Posterior cingulate gyrus (tissue), 11 donors: Measurements from ENCODE around the gene RFX2.

Experiments
- DNase-seq, 10 donors: peaks; one replicate each; pipeline versions ENCODE4 v3.0.0 to v3.0.0-alpha.2; 2020 to 2021; ENCODE audit warnings: mixed read lengths in 3 of 10
- intact Hi-C: fragments of 100-400 bp; cut with DNase I; formaldehyde crosslinking; loops from one replicate; pipeline ENCODE4 v1.15.1; 2023

Gene RFX2

DNA sequence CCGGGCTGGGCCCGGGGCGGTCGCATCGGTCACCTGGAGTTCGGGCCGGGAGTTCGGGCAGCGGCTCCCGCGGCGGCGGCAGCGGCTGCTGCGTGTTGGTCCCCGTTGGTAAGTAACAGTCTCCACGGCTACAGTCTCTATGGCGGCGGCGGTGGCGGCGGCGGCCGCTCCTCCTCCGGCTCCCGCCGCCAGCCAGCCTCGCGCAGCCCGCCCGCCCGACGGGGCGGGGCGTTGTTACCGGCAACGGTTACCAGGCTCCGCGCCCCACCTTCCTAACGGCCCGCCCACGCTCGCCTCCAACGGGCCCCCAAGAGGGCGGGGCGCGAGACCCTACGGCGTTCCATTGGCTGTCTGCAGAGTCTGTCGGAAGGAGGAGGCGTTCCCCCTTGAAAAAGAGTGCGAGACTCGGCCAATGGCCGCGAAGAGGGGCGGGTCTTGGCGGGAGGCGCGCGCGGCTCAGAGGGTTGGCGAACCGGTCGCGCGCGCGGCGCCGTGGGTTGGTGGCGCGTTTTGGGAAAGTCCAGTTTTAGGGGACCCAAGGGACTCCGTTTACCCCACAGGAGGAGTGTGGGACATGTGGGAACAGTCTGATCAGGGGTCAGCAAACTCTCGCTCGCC, at the start of gene RFX2:
Gene RFX2 (minus strand): TSS at position 141 of the 618 bp plus-strand sequence. CDS start 63,004 bp downstream, outside the sequence.
- DNase-seq, result peak; percentile 95 to 100 (median 99)
- intact Hi-C loops, result no loop called here

DNA sequence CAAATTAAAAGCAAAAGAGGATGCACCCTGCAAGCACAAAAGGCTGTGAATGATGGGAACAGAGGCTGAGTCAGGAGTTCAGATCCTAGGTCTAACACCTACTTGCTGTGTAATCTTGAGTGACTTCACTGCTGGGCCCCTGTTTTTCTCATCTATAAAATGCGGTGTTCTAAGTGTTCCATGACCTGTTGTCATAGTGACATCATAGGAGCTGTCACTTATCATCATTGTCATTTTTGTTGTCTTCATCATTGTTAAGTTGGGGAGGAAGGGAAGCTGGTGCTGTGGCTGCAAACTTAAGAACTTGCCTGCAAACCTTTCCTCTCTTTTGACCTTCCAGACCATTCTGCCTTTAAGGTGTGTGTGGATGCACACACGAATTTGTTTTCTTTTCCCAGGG, 45.7 kb upstream of the RFX2 start:
- intact Hi-C loops, result no loop called here
- DNase-seq, result no peak

DNA sequence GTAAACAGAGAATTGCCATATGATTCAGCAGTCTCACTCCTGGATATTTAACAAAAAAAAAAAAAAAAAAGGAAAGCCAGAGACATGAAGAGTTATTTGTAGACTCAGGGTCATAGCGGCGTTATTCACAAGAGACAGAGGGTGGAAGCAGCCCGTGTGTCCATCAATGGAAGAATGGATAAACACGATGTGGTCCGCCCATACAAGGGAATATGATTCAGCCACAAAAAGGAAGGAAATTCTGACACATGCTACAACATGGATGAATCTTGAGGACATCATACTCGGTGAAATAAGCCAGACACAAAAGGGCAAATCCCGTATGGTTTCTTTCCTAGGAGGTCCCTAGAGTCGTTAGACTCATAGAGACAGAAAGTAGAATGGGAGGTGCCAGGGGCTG, 40.0 kb upstream of the RFX2 start:
- no peak for DNase-seq
- intact Hi-C loops, result no loop called here

GRCh38 chr19:6141217-6141616, 30.9 kb upstream of the RFX2 start:
- no peak for DNase-seq

GRCh38 chr19:6138511-6138910, 28.2 kb upstream of the RFX2 start:
- no peak for DNase-seq
- intact Hi-C loops, result no loop called here

More at GRCh38 chr19:6141217-6141616, 30.9 kb upstream of the RFX2 start:
- intact Hi-C loops, result no loop called here

DNA sequence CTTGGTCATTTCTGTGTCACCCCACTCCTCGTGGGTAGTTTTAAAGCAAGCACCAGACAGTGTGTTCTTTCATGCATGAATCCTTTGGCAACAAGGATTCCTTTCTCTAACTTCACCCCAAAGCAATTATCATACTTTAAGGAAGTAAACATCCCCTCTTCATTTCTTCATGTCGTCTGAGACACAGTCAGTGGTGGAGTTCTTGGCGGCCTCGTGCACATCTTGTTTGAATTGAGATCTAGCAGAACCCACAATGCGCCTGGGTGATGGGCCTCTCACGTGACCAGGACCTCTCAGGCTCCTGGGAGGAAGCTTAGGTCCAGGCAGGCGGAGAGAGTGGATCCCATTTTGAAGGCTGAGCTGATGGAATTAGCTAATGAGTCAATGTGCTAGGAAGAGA, 27.8 kb upstream of the RFX2 start:
- no peak for DNase-seq
- intact Hi-C loops, result no loop called here

GRCh38 chr19:6133231-6133630, 22.9 kb upstream of the RFX2 start:
- intact Hi-C loops, result no loop called here
- peak in 1 of 10 donors; percentile 8 for DNase-seq

GRCh38 chr19:6132482-6132881, 22.2 kb upstream of the RFX2 start:
- DNase-seq, result no peak
- intact Hi-C loops, result no loop called here

- DNase-seq, result no peak
- intact Hi-C loops, result no loop called here
These were observed 17.5 kb upstream of the RFX2 start for GRCh38 chr19:6127716-6128335.

GRCh38 chr19:6126335-6126974, 16.2 kb upstream of the RFX2 start:
- DNase-seq, result no peak
- intact Hi-C loops, result no loop called here

DNA sequence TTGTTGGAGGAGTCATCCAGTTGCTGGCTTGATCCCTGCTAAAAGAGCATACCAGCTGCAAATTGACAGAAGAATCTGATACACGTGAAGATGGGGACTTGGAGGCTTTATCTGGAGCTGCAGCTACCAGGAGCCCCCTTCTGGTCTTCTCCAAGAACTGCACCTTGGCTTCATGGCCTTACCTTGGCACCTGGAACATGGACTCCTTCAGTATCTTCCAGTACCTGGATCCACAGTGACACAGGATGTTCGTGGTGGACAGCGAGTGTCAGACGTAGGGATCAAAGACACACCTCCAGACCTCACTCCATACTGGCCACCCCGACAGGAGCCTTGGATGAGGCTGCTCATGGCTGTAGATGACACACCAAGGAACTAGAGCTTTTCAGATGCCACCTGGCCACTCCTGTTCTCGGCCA, 15.3 kb upstream of the RFX2 start:
- intact Hi-C loops, result loop anchor here (1.0 kb wide), 1 partner anchor 76 kb away; no protein-coding TSS in a partner anchor
- peak in 4 of 10 donors; percentile 29 to 85 (median 36) for DNase-seq

- DNase-seq, result no peak
- intact Hi-C loops, result no loop called here
These were observed 8.7 kb upstream of the RFX2 start for GRCh38 chr19:6119031-6119430.

DNA sequence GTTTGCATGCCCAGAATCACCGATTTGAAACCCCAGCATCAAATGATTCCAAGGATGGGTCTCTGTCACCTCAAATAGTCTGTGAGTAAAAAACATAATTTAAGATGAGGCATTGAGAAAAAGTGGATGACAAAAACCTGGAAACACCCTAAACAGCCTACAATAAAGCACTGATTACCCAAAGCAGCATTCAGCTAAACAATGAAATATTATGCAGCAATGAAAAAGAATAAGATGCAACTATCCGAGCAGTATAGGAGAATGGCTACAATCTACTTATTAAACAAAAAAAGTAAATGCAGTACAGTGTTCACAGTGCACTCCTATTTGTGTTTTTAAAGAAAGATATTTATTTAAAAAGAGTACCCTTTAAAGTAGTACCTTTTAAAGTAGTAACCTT, 7.7 kb upstream of the RFX2 start:
- no peak for DNase-seq
- intact Hi-C loops, result no loop called here

- intact Hi-C loops, result no loop called here
- DNase-seq, result no peak
These were observed 7.2 kb upstream of the RFX2 start for GRCh38 chr19:6117534-6117933.

GRCh38 chr19:6116749-6117430, 6.6 kb upstream of the RFX2 start:
- intact Hi-C loops, result no loop called here
- no peak for DNase-seq

- no peak for DNase-seq
- intact Hi-C loops, result no loop called here
These were observed 5.7 kb upstream of the RFX2 start for GRCh38 chr19:6115992-6116391.

DNA sequence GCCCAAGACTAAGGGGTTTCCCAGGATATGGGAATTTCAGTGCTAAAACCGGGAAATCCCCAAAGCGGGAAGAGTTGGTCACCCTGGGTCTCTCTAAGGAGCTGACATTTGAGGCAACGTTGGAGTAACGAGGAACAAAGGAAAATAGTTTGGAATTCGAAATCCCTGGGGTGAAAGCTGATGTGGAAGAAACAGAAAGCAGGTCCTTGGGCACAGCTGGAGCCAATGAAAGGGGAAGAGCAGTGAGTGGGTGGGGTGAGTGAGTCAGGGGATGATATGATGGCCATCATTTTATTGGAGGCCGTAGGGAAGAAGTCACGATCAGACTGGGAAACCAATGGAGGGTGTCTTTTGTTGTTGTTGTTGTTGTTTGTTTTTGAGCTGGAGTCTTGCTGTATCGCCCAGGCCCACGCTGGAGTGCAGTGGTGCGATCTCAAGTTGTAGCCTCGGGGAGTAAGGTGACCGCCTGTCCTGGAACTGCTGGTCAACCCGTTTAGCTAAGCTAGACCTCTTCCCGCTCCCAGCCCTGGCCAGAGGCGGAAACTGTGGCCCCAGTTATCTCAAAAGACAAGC, 3.4 kb upstream of the RFX2 start:
- no peak for DNase-seq
- intact Hi-C loops, result no loop called here

DNA sequence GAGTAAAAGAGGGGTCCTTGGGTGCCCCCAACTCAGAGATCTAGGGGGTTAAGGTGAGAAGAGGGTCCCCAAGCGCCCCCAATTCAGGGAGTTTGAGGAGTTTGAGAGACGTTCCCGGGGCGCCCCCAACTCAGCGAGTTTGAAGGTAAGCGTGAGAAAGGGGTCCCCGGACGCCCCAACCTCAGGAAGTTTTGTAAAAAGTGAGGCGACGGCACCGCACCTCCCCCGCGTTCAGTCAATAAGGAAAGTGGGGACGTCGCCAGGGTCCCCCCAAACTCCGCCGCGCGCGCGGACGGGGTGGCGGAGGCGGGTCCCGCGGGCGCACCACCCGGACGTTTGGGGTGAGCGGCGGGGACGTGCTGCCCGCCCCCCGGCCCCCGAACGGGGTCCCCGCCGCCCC, 353 bp downstream of the RFX2 start:
- intact Hi-C loops, result no loop called here
- no peak for DNase-seq

DNA sequence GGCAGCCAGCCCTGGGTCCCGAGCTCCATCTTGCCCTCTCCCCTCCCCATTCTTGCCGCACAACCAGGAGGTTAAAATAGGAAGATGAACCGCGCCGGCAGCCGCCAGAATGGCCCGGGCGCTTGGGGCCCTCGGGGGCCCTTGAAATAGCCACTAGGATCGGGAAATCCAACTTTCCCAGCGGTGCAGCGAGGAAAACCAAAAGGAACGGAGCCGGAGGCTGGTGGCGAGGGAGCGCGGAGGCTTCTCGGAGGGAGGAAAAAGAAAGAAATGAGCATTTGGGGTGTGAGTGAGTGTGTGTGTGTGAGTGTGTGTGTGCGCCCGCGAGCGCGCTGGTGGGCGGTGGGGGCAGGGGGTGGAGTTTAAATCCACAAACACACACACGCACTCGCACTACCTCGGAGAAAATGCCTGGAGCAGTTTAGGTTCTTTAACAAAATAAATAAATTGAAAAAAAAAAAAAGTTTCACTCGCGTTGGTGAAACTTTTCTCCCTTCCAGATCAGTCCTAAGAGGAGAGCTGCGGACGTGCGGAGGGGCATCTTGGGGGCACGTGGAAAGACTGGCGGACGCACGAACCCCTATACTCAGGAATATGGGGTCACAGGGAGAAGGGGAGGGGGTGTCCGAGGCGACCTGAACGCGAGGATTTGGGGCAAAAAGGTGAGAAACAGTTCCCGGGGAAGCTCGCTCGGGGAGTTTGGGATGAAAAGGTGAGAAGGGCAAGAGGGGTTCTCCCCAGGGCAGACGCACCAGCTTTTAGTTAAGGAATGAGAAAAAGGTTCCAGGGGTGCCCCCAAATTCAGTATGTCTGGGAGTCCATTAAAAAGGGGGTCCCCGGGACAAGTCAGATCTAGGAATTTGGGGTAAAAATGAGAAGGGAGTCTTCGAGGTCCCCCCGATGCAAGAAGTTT, 1.3 kb downstream of the RFX2 start:
- intact Hi-C loops, result no loop called here
- DNase-seq, result peak in 3 of 10 donors; percentile 27 to 79 (median 77)
